ENCODE results near the gene CCDC159.

- TF ChIP-seq POLR2A (IDR thresholded peaks at IDR 0.05) (no peak), CTCF (IDR thresholded peaks at IDR 0.05) (no peak), EP300 (IDR thresholded peaks at IDR 0.05) (no peak)
Observed at GRCh38 chr19:11382898-11383705, 36.8 kb downstream of the CCDC159 start.
